ENCODE results near the gene CYB5R4.

DNA sequence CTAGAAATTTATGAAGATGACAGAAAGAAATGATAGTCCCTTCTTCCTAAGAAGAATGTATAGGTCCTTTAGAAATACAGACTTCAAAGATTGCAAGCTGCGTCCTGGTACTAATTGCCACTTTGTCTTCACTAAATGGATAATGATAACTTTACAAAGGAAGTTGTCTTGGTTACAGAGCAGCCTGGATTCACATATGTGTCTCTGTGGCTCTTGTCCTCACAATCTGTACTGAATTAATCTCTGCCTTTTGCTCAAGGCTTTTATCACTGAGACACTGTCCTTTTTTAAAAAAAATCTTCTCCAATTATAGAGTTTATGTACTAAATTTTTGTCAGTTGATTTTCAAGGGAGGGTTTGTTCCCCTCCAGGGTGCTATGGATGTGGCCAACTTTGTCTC, 156.5 kb downstream of the CYB5R4 start:
- TF ChIP-seq, protein P1, sequence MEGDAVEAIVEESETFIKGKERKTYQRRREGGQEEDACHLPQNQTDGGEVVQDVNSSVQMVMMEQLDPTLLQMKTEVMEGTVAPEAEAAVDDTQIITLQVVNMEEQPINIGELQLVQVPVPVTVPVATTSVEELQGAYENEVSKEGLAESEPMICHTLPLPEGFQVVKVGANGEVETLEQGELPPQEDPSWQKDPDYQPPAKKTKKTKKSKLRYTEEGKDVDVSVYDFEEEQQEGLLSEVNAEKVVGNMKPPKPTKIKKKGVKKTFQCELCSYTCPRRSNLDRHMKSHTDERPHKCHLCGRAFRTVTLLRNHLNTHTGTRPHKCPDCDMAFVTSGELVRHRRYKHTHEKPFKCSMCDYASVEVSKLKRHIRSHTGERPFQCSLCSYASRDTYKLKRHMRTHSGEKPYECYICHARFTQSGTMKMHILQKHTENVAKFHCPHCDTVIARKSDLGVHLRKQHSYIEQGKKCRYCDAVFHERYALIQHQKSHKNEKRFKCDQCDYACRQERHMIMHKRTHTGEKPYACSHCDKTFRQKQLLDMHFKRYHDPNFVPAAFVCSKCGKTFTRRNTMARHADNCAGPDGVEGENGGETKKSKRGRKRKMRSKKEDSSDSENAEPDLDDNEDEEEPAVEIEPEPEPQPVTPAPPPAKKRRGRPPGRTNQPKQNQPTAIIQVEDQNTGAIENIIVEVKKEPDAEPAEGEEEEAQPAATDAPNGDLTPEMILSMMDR (IDR thresholded peaks at IDR 0.05): no peak
- no peak for TF ChIP-seq POLR2AphosphoS5 (IDR thresholded peaks at IDR 0.05)

All from prostate gland (tissue), 2 donors.